ENCODE results near the gene CLDN5. TPM values are rescaled to one million over a fixed set of nuclear protein-coding genes. Genes with fewer than 3 reads are reported as not detected.

CLDN5 gene
- total and polyA plus RNA-seq, 2 of the 4 experiments (the other 2 are of a cell fraction) = 0.18 to 0.21 TPM

DNA sequence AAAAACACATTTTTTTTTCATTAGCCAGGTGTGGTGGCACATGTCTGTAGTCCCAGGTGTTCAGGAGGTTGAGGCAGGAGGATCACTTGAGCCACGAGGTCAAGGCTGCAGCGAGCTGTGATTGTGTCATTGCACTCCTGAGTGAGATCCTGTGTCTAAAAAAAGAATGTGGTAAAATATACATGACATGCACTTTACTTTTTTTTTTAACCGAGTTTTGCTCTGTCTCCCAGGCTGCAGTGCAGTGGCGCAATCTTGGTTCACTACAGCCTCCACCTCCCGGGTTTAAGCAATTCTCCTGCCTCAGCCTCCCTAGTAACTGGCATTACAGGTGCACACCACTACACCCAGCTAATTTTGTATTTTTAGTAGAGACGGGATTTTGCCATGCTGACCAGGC lies 22.5 kb upstream of the CLDN5 start:
- Histone ChIP-seq H2AK9ac (replicated peaks; ENCODE audit: low read depth, low read length, poor library complexity) (no peak overlapping the region), H3K36me3 (ENCODE audit: control insufficient read depth, insufficient read depth, low read length) (no peaks in the 10 kb centered on the region), H3K4me3 (ENCODE audit: insufficient read depth, low read depth, low read length) (no peak overlapping the region), H4K91ac (ENCODE audit: insufficient read depth, low read depth, low read length) (no peak overlapping the region), H3K56ac (ENCODE audit: extremely low read depth, insufficient read depth, low read length) (no peak overlapping the region), H3K4me1 (ENCODE audit: control insufficient read depth, insufficient read depth, low read length) (no peaks in the 10 kb centered on the region), H4K5ac (ENCODE audit: low read depth, low read length) (no peak overlapping the region), H2BK5ac (ENCODE audit: low read depth, low read length, poor library complexity, severe bottlenecking) (no peak overlapping the region), H2BK20ac (ENCODE audit: low read depth, low read length) (no peak overlapping the region), H4K8ac (ENCODE audit: low read depth in 2 of 2, low read length in 2 of 2) (no peak overlapping the region), H3K18ac (ENCODE audit: low read depth, low read length) (no peak overlapping the region), H4K20me1 (ENCODE audit: insufficient read depth, low read length) (no peaks in the 10 kb centered on the region), H2BK120ac (ENCODE audit: low read depth, low read length) (no peak overlapping the region), H3K4me2 (ENCODE audit: low read depth, low read length) (no peak overlapping the region), H2AFZ (replicated peaks; ENCODE audit: low read length, poor library complexity) (no peak overlapping the region), H3K9me1 (ENCODE audit: insufficient read depth, low read length) (no peaks in the 10 kb centered on the region), H3K4ac (ENCODE audit: low read depth, low read length) (no peak overlapping the region), H3K27ac (ENCODE audit: insufficient read depth, low read length) (no peak overlapping the region), H3K9me3 (ENCODE audit: control insufficient read depth, insufficient read depth, low read length) (no peaks in the 10 kb centered on the region), H2AK5ac (ENCODE audit: low read depth, low read length) (no peak overlapping the region), H3K27me3 (ENCODE audit: control insufficient read depth, insufficient read depth, low read length) (peaks cover 10% of the 10 kb centered on the region; the same call in 1 of the 2 replicates), H3K14ac (replicated peaks; ENCODE audit: low read depth, low read length) (no peak overlapping the region), H3K79me1 (ENCODE audit: low read depth in 1 of 2, low read length in 2 of 2) (no peaks in the 10 kb centered on the region), H3K9ac (ENCODE audit: low read depth, low read length) (no peak overlapping the region), H2BK15ac (ENCODE audit: low read depth, low read length) (no peak overlapping the region), H3K23ac (ENCODE audit: low read depth, low read length) (no peak overlapping the region)
- intact Hi-C loops (cut with micrococcal nuclease) = no loop called here
- in situ Hi-C loops (cut with MboI; ENCODE audit: low sequenced_read_pairs) = no loop called here
- ChIA-PET POLR2A (ENCODE audit: unreplicated experiment) (no interaction called here), CTCF (interaction anchor here (0.7 kb wide), 1 partner anchor 8 kb away, joined by 3 read pairs; no protein-coding TSS in a partner anchor)
- dilution Hi-C loops (cut with HindIII; ENCODE audit: low sequenced_read_pairs, unreplicated experiment) = no loop called here
- WGBS, 2 experiments (ENCODE audit: extremely low coverage in 2 of 2, insufficient read length in 1 of 2) = no CpG with 5 or more reads among the region's 6 CpGs
- no TSS peak for BruUV-seq (replicated peaks)
- DNase-seq = no peak
- no peak for ATAC-seq (ENCODE audit: low read depth)
- TF ChIP-seq CHD1 (IDR thresholded peaks at IDR 0.05; ENCODE audit: low read depth, low read length) (no peak), RAD21 (IDR thresholded peaks at IDR 0.05; ENCODE audit: low read length) (no peak), RCOR1 (IDR thresholded peaks at IDR 0.05; ENCODE audit: insufficient replicate concordance, low read length) (no peak), SMC3 (IDR thresholded peaks at IDR 0.05; ENCODE audit: low read depth, low read length) (no peak), BHLHE40 (IDR thresholded peaks at IDR 0.05; ENCODE audit: low read depth, low read length) (no peak), FOS (IDR thresholded peaks at IDR 0.05; ENCODE audit: low read depth, low read length) (no peak), MAZ (IDR thresholded peaks at IDR 0.05; ENCODE audit: borderline replicate concordance, low read depth, low read length) (no peak), RFX5 (IDR thresholded peaks at IDR 0.05; ENCODE audit: low read depth, low read length) (no peak), NFE2L2 (IDR thresholded peaks at IDR 0.05; ENCODE audit: low read depth, low read length) (no peak), CEBPB (IDR thresholded peaks at IDR 0.05; ENCODE audit: low read depth, low read length) (no peak), MXI1 (IDR thresholded peaks at IDR 0.05; ENCODE audit: borderline replicate concordance, low read depth, low read length) (no peak)
- TF ChIP-seq, protein P1, sequence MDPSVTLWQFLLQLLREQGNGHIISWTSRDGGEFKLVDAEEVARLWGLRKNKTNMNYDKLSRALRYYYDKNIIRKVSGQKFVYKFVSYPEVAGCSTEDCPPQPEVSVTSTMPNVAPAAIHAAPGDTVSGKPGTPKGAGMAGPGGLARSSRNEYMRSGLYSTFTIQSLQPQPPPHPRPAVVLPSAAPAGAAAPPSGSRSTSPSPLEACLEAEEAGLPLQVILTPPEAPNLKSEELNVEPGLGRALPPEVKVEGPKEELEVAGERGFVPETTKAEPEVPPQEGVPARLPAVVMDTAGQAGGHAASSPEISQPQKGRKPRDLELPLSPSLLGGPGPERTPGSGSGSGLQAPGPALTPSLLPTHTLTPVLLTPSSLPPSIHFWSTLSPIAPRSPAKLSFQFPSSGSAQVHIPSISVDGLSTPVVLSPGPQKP (IDR thresholded peaks at IDR 0.05; ENCODE audit: borderline replicate concordance, low read depth, low read length) = no peak
- TF ChIP-seq, protein P2, sequence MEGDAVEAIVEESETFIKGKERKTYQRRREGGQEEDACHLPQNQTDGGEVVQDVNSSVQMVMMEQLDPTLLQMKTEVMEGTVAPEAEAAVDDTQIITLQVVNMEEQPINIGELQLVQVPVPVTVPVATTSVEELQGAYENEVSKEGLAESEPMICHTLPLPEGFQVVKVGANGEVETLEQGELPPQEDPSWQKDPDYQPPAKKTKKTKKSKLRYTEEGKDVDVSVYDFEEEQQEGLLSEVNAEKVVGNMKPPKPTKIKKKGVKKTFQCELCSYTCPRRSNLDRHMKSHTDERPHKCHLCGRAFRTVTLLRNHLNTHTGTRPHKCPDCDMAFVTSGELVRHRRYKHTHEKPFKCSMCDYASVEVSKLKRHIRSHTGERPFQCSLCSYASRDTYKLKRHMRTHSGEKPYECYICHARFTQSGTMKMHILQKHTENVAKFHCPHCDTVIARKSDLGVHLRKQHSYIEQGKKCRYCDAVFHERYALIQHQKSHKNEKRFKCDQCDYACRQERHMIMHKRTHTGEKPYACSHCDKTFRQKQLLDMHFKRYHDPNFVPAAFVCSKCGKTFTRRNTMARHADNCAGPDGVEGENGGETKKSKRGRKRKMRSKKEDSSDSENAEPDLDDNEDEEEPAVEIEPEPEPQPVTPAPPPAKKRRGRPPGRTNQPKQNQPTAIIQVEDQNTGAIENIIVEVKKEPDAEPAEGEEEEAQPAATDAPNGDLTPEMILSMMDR (conservative IDR thresholded peaks at IDR 0.05; ENCODE audit: low read depth, low read length) = no peak
- TF ChIP-seq, protein P3, sequence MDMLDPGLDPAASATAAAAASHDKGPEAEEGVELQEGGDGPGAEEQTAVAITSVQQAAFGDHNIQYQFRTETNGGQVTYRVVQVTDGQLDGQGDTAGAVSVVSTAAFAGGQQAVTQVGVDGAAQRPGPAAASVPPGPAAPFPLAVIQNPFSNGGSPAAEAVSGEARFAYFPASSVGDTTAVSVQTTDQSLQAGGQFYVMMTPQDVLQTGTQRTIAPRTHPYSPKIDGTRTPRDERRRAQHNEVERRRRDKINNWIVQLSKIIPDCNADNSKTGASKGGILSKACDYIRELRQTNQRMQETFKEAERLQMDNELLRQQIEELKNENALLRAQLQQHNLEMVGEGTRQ (IDR thresholded peaks at IDR 0.05; ENCODE audit: low read depth, low read length) = no peak
